Ovary (tissue), 3 donors: Measurements from ENCODE around the gene GHR.

Experiments
- CTCF ChIP-seq, 3 donors: fragments of 450-650 bp in 2 of 3; fragments of 200-600 bp in 1 of 3; IDR thresholded peaks; one replicate each; pipeline versions ENCODE4 v1.5.1 to v1.8.0; 2016 to 2022; ENCODE audit warnings: antibody characterized with exemption in 3 of 3, mild to moderate bottlenecking in 1 of 3
- POLR2A ChIP-seq: fragments of 450-650 bp; IDR thresholded peaks from one replicate; pipeline ENCODE4 v1.6.1; 2017; ENCODE audit warnings: antibody characterized with exemption, mild to moderate bottlenecking, moderate library complexity
- donor health status: DM: no; HTN: no; CAD: no.

GRCh38 chr5:42653705-42654104, 230.5 kb downstream of the GHR start:
- TF ChIP-seq POLR2A = no peak
- no peak for TF ChIP-seq CTCF (IDR thresholded peaks at IDR 0.05)
